ENCODE results near the gene CA11. TPM values are rescaled to one million over a fixed set of nuclear protein-coding genes. Genes with fewer than 3 reads are reported as not detected.

Gene CA11
- polyA plus RNA-seq, 1 of the 3 experiments (the other 2 are of a cell fraction) = 13.1 TPM

DNA sequence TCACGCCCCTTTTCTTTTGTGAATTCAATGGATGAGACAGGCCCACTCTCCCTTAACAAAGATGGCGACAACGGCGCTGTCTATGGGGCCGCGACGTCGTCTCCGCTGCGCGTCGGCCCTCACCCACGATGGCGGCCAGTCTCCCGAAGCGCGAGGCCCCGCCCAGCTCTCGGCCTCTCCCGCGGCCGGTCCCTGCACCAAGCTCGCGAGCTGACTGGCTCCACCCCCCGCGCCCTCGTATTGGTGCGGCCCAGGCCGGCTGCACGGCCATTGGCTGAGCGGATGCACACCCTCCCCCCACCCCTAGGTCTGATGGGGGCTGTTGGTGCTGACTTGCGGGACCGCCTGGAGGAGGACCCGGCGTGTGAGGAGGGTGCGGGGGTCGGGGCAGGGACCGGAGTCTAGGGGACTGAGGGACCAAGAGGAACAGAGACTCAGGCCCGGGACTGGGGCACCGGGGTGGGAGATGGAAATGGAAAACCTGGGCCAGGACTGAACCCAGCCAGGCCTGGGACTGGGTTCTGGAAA, 21.9 kb downstream of the CA11 start:
- H3K4me1 ChIP-seq (ENCODE audit: control insufficient read depth in 1 of 2, insufficient read depth in 2 of 2, low read depth in 1 of 2, low read length in 1 of 2) = peaks cover 4 to 26% of the 10 kb centered on the region in 2 experiments; a peak in 2 of 4 replicates
- H3K27ac ChIP-seq (ENCODE audit: low read depth in 2 of 2, low read length in 1 of 2) = peak overlapping the region; percentile 78 to 98
- TF ChIP-seq TCF12 (IDR thresholded peaks at IDR 0.05) = no peak; the same call in 1 of the 2 replicates
- peak; percentile 85; the same call in 1 of the 2 replicates for TF ChIP-seq ZBTB33 (IDR thresholded peaks at IDR 0.05; ENCODE audit: borderline replicate concordance, low read depth)
- no peak for TF ChIP-seq NFIC (IDR thresholded peaks at IDR 0.05; ENCODE audit: borderline replicate concordance)
- TF ChIP-seq, protein P1, sequence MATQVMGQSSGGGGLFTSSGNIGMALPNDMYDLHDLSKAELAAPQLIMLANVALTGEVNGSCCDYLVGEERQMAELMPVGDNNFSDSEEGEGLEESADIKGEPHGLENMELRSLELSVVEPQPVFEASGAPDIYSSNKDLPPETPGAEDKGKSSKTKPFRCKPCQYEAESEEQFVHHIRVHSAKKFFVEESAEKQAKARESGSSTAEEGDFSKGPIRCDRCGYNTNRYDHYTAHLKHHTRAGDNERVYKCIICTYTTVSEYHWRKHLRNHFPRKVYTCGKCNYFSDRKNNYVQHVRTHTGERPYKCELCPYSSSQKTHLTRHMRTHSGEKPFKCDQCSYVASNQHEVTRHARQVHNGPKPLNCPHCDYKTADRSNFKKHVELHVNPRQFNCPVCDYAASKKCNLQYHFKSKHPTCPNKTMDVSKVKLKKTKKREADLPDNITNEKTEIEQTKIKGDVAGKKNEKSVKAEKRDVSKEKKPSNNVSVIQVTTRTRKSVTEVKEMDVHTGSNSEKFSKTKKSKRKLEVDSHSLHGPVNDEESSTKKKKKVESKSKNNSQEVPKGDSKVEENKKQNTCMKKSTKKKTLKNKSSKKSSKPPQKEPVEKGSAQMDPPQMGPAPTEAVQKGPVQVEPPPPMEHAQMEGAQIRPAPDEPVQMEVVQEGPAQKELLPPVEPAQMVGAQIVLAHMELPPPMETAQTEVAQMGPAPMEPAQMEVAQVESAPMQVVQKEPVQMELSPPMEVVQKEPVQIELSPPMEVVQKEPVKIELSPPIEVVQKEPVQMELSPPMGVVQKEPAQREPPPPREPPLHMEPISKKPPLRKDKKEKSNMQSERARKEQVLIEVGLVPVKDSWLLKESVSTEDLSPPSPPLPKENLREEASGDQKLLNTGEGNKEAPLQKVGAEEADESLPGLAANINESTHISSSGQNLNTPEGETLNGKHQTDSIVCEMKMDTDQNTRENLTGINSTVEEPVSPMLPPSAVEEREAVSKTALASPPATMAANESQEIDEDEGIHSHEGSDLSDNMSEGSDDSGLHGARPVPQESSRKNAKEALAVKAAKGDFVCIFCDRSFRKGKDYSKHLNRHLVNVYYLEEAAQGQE (IDR thresholded peaks at IDR 0.05; ENCODE audit: low read depth, low read length) = no peak
- no peak for TF ChIP-seq RCOR1 (IDR thresholded peaks at IDR 0.05; ENCODE audit: low read length)
- TF ChIP-seq RFX5 (IDR thresholded peaks at IDR 0.05; ENCODE audit: low read length) = peak; percentile 74
- no peak for TF ChIP-seq IRF3 (IDR thresholded peaks at IDR 0.05; ENCODE audit: low read depth, low read length)
- no peak for TF ChIP-seq MEF2A (IDR thresholded peaks at IDR 0.05; ENCODE audit: borderline replicate concordance, low read depth)
- peak; percentile 92 for TF ChIP-seq CHD2 (IDR thresholded peaks at IDR 0.05; ENCODE audit: low read length, partially characterized antibody)
- TF ChIP-seq, protein P2, sequence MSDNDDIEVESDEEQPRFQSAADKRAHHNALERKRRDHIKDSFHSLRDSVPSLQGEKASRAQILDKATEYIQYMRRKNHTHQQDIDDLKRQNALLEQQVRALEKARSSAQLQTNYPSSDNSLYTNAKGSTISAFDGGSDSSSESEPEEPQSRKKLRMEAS (IDR thresholded peaks at IDR 0.05; ENCODE audit: low read depth) = peak; percentile 36; the same call in 1 of the 2 replicates
- TF ChIP-seq YY1 (IDR thresholded peaks at IDR 0.05; ENCODE audit: low read depth) = peak; percentile 99
- peak; percentile 46; the same call in 1 of the 2 replicates for TF ChIP-seq MXI1 (IDR thresholded peaks at IDR 0.05; ENCODE audit: low read depth, low read length)
- H3K4me3 ChIP-seq (ENCODE audit: low read depth in 2 of 2, low read length in 1 of 2) = peak overlapping the region; percentile 64 to 68
- CTCF ChIA-PET = interaction anchor here (1.6 to 2.2 kb wide), 2 partner anchors 16 to 35 kb away, joined by 5 to 7 read pairs; no protein-coding TSS in a partner anchor
- H3K4me2 ChIP-seq = peak overlapping the region; percentile 98
- H3K9me2 ChIP-seq = no peaks in the 10 kb centered on the region
- H3K27me3 ChIP-seq (ENCODE audit: insufficient read depth) = no peaks in the 10 kb centered on the region
- DNase-seq = peak; percentile 97
- 10% methylated on average over 35 of the region's 40 CpGs for WGBS (ENCODE audit: low lambda C conversion rate)
- H3K9me3 ChIP-seq = no peaks in the 10 kb centered on the region
- peak overlapping the region; percentile 77; the same call in 1 of the 2 replicates for H2AFZ ChIP-seq (ENCODE audit: low read depth)
- H4K20me1 ChIP-seq (ENCODE audit: insufficient read depth) = no peaks in the 10 kb centered on the region
- H3F3A ChIP-seq (replicated peaks; ENCODE audit: insufficient read depth) = peaks cover 22% of the 10 kb centered on the region
- POLR2A ChIA-PET = interaction anchor here (0.9 to 1.5 kb wide), 5 partner anchors 8 to 27 kb away, joined by 3 to 13 read pairs (median 5); partner anchors contain the start of gene CA11
- peak overlapping the region; percentile 74 for H3K9ac ChIP-seq
- H3K36me3 ChIP-seq (replicated peaks in 1 of 2; ENCODE audit: control insufficient read depth in 1 of 2, insufficient read depth in 2 of 2, low read length in 1 of 2) = peaks cover 3 to 4% of the 10 kb centered on the region in 2 experiments
- peaks cover 10% of the 10 kb centered on the region for H3K79me2 ChIP-seq (ENCODE audit: insufficient read depth)

Measured in SK-N-SH (cell line).